GM19238 (cell line): Measurements from ENCODE around the gene ETV6.

ENCODE experiments used
- DNase-seq: peaks from one replicate; pipeline ENCODE4 v3.0.0; 2011; ENCODE audit warnings: low spot score; ENCODE audit not compliant: insufficient read length

Gene ETV6

GRCh38 chr12:11642785-11643184, 6.7 kb upstream of the ETV6 start:
- no peak for DNase-seq

DNA sequence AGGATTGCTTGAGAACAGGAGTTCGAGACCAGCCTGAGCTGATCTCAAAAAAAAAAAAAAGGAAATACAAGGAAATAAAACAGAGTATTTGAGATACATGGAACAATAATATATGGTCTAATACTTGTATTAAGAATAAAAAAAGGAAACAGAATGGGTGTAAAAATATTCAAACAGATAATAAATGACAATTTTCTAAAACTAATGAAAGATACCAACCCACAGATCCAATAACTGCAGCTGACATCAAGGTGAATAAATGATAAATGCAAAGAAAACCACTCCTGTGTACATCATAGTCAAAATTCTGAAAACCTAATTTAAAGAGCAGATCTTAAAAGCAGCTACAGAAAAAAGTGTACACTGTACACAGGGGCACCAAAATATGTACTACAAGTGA, 4.1 kb upstream of the ETV6 start:
- DNase-seq = no peak

- peak; percentile 64 for DNase-seq
These were observed 711 bp upstream of the ETV6 start for GRCh38 chr12:11648514-11649412.

DNA sequence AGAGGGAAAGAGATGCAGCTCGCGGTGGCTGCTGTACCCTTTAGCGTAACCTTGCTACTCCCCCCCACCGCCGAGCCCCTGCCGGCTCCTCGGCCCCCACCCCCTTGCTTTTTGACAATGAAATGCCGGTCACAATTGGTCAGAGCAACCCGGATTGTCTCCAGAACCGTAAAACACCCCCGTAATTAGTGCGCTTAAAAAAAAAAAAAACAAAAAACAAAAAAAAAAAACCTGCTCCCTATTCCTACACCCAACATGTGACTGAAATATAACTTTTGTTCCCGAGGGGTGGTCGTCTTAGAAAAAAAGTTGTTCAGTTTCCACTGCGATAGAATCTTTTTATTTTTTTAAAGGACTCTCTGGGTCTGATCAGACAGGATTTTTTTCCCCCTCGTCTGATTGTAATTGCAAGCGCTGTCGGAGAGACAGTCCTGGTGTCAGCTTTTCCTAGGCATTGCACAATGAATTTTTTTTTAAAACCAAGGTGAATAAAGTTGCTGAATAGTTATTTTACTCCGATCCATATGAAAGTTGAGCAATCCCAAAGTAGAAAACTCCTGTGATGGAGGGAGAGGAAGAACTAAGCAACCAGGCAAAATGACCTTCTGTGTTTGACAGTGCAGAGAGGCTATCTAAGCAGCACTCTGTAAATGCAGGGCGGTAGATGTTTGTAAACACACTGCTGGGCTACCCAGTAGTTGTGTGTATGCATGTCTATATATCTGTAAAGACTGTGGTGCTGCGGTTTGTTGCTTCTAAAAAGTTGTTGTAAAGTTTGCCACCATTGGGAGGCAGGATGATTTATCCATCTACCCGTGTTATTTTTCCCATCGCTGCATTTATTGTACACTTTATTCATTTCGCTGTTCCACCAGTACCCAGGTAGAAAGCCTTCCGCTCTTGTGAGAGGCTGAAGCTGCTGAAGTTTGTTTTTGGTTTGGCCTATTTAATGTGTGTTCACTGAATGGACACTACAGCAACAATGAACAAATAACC, 1.1 kb downstream of the ETV6 start:
- DNase-seq = no peak

DNA sequence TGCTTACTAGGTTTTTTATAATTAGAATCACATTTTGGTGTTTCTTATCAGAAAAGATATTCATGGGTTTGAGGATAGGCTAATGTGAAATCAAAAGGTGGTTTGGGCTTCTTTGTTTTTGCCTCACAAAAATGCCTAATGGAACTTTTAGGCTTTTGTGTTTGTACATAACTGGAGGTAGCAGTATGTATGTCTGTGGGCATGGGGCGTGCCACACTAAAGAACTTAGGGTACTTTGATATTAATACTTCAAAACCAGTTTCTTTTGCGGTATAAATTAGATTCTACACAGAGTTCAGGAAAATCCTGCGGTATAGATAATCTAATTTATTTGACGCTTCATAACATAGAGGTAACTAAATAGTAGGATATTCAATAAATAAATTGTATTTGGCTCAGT, 1.9 kb downstream of the ETV6 start:
- no peak for DNase-seq

GRCh38 chr12:11651785-11652184, 2.3 kb downstream of the ETV6 start:
- no peak for DNase-seq

DNA sequence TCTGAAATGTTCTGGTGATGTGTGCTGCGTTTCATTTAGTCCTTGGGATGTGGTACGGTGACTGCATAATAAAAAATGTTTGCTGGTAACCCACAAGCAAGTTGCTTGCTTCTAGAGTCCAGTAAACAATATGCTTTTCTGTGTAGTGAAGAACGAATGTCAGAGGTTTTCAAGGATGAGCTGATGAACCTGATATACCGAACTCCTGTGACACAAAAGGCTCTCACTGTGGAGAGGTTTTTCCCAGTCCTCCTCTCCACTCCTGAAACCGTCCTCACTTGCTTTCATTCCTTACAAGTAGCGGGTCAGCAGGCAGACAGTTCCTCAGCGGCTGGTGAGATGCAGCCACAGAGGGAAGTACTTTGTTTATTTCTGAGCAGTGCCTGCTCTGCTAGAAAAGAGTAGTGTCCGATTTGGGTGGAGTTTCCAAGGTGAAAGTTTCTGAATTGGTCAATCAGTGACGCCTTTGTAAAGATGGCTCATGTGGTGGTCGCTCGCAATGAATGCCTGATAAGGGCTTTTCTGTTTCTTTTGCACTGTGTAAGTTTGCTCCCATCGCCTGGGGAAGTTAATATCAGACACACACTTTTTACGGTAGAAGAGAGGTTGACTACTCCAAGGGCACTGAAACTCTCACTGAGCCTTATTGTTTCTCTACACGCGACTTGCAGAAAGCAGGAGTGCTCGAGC, 3.0 kb downstream of the ETV6 start:
- DNase-seq = no peak

GRCh38 chr12:11653215-11653753, 3.8 kb downstream of the ETV6 start:
- no peak for DNase-seq

DNA sequence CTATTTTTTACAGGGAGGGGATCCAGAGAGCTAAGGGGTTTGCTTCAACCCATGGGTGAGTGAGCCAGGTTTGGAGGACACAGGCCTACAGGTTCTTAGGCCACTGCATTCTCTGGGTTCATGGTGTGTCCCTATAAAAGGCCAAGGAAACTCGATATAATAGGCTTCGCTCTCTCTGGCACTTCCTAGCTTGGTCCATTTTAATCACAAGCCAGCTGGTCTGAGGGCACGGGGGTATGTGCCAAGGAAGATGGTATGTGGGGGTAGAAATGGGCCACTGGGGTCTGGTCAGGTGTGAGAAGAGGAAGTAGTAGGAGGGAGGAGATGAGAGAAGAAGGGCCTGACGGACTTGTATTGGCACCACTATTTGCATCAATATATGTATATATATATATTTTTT, 4.9 kb downstream of the ETV6 start:
- no peak for DNase-seq

DNA sequence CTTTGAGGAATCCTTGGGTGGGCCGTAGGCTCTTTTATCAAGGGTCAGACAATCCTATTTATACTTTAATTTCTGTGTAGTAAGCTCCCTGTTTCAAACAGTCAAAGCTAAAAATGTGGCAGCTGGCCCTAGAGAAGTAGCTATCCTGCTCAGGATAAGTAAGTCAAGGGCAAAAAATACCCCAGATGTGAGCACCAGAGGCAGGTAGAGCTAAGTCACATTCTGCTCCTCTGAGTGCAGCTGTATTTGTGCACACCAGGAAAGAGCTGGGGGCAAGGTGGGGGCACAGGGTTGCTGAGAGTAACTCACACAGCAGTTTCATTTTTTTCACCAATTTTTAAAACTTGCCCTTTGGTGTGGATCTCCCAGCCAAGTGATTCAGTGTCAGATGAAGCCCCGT, 5.3 kb downstream of the ETV6 start:
- DNase-seq = no peak

DNA sequence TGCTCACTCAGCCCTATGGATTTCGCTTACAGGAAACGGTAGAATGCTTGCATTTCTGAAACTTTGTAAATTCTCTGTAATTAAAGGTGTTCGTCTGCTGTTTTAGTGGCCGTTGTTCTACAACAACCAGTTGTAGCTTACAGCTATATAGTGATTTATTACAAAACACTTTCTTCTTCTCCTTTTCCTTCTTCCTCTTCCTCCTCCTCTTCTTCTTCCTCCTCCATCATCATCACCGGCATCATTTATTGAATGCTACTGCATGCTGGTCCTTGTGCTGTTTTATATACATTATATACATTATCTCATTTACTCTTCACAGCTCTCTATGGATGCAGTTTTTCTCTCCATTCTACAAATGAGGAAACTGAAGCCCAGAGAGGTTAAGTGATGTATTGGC, 6.4 kb downstream of the ETV6 start:
- no peak for DNase-seq

DNA sequence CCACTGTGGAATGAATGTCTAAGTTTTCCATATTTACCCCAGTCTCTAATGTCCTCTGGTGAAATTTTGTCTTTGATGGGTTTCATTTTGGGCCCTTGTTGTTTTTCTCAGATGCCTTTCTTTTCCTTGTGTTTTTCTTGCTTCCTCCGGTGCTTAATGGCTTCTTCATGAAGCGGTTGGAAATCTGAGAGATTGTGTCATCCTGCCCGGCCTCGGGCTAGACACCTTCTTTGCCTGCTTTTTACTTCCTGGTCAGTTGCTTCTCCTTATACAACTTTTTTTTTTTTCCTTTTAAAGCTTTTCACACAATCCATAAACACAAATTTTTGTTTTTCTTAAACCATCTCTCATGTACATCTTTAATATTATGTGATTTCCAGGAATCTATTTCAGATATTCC, 7.1 kb downstream of the ETV6 start:
- no peak for DNase-seq

GRCh38 chr12:11657511-11657910, 8.0 kb downstream of the ETV6 start:
- no peak for DNase-seq

- DNase-seq = no peak
These were observed 9.3 kb downstream of the ETV6 start for GRCh38 chr12:11658791-11659190.

- no peak for DNase-seq
These were observed 11.2 kb downstream of the ETV6 start for GRCh38 chr12:11660624-11661023.

- no peak for DNase-seq
These were observed 12.1 kb downstream of the ETV6 start for GRCh38 chr12:11661491-11662089.

- DNase-seq = no peak
These were observed 12.9 kb downstream of the ETV6 start for GRCh38 chr12:11662369-11662768.

DNA sequence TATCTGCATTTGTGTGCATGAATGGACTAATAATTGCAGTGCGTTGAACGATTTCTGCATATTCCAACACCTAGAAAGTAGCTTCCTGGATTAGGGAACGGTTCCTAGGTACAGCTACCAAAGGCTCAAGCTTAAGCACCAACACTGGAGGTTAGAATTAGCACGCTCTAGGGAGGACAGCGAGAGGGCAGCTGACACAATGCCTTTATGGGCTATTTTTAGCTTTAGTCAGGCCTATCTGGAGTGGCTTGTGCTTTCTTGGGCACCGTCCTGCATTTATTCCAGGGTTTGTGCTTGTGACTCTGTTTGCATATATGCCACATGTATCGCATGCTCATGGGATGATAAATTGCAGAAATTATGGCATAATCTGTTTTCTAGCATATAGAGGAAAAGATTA, 13.7 kb downstream of the ETV6 start:
- no peak for DNase-seq

- DNase-seq = no peak
These were observed 14.6 kb downstream of the ETV6 start for GRCh38 chr12:11664101-11664500.

GRCh38 chr12:11666131-11667050, 16.9 kb downstream of the ETV6 start:
- DNase-seq = no peak
